ENCODE data around the gene ARHGEF39. TPM values are rescaled to one million over a fixed set of nuclear protein-coding genes. Genes with fewer than 3 reads are reported as not detected.

The ARHGEF39 gene
- total RNA-seq, 2 experiments from 2014 or later, result 17.2 to 17.3 TPM

DNA sequence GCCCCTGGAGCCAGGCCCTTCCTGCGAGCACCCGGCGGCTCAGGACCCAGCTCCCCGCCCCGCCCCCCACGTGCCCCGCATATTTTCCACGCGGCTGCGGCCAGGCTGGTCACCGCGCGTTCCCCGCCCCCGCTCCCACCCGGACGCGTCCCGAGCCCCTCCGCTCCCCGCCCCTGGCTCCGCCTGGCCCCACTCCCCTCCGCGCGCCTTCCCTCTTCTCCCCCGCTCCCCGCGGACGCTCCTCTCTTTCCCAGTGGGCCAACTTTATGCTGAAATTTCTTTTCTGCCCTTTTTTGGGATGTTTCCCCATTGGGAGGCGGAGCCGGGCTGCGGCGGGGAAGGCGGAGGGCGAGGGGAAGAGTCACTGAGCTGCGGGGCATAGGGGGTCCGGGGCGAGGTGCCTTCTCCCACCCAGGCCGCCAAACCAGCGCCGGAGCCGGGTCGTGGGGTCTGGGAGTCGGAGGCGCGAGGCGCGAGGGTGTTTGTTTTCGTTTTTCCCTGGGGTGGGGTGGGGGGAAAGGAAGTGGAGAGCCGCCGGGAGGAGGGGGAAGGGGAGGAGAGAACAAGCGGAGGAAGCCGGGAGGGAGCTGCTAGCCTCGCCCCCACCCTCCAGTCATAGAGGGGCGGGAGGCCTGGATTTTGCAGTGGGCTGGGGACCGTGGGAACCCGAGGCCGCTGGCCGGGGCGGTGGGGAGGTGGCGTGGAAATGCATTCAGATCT, 25.8 kb upstream of the ARHGEF39 start:
- Mint-ChIP-seq H3K27me3 (ENCODE audit: low read depth) (no peaks in the 10 kb centered on the region), H3K9me3 (ENCODE audit: insufficient read depth) (no peaks in the 10 kb centered on the region), H3K27ac (peak overlapping the region; percentile 67), H3K4me3 (peak overlapping the region; percentile 77), H3K4me1 (ENCODE audit: low read depth) (peaks cover 34% of the 10 kb centered on the region), H3K36me3 (ENCODE audit: low read depth) (peaks cover 3% of the 10 kb centered on the region)
- ATAC-seq, result peak; percentile 63
- CTCF ChIA-PET, result interaction anchor here (0.8 to 4.1 kb wide), 7 partner anchors 10 to 91 kb away, joined by 3 to 11 read pairs (median 6); no protein-coding TSS in a partner anchor
- DNase-seq, result peak; percentile 39
- POLR2A ChIA-PET, result interaction anchor here (0.9 to 1.4 kb wide), 5 partner anchors 26 to 41 kb away, joined by 3 to 4 read pairs (median 3); partner anchors contain the start of genes ARHGEF39 and SIT1

DNA sequence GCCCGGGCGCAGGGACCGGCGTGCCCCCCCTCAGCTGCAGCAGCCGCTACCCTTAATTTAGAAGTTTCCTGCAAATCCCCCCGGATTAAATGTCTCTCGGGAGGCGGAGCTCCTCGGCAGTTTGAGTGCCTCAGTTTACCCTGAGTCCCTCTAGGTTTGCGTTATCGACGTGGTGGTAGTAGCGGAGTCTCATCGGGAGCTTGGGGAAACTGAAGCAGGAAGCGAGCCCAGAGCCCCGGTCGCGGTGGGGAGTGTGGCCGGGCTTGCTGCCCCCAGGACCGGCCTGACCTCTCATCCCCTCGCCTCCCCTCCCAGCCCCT, 25.3 kb upstream of the ARHGEF39 start:
- Mint-ChIP-seq H3K9me3 (ENCODE audit: insufficient read depth) (no peaks in the 10 kb centered on the region), H3K4me1 (ENCODE audit: low read depth) (peaks cover 34% of the 10 kb centered on the region), H3K36me3 (ENCODE audit: low read depth) (no peaks in the 10 kb centered on the region), H3K27me3 (ENCODE audit: low read depth) (no peaks in the 10 kb centered on the region), H3K27ac (peak overlapping the region; percentile 61), H3K4me3 (peak overlapping the region; percentile 77)
- ATAC-seq, result no peak
- POLR2A ChIA-PET, result interaction anchor here (0.9 to 1.4 kb wide), 3 partner anchors 25 to 41 kb away, joined by 3 read pairs; partner anchors contain the start of genes ARHGEF39 and SIT1
- DNase-seq, result no peak
- CTCF ChIA-PET, result interaction anchor here (1.1 to 4.1 kb wide), 5 partner anchors 11 to 79 kb away, joined by 3 to 11 read pairs (median 6); no protein-coding TSS in a partner anchor

DNA sequence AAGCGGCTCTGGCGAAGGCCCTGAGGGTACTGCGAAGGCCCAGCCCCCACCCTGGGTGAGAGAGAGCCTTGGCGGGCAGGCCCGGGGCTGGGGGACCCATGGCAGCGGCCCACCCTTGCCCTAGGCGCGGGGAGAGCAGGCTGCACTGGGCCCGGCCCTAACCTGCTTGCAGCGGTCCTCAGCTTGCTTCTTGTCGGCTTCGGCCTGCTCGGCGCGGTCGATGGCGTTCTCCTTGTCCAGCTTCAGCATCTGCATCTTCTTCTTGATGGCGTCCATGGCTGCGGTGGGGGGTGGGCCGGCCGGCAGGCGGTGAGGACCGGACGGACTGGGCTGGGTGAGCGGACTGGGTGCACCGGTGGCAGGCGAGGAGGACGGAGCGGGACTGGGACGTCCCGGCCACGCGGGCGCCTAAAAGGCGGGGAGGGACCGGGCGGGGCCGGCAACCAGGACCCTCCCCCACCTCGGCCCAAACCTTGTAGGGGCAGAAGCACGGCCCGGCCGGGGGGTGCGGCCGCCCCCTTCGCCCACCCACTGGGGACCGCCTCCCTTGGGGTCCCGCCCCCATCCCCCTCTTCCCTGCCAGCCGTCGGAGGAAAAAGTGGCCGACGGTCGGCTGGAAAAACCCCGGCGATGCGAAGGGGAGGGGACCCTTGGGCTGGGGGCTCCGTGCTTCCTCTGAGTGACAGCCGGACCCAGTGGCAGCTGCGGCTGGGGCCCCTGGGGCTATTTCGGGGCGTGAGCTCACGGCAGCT, 24.7 kb upstream of the ARHGEF39 start, which contains the start of gene TPM2:
TSS of gene TPM2 (minus strand) at position 384 of the 752 bp plus-strand sequence. CDS start at position 276, 108 bp downstream.
- Mint-ChIP-seq H3K36me3 (ENCODE audit: low read depth) (no peaks in the 10 kb centered on the region), H3K9me3 (ENCODE audit: insufficient read depth) (no peaks in the 10 kb centered on the region), H3K27ac (peak within 1 kb of the TSS; percentile 67), H3K4me3 (peak within 1 kb of the TSS; percentile 77), H3K4me1 (ENCODE audit: low read depth) (peaks cover 34% of the 10 kb centered on the region), H3K27me3 (ENCODE audit: low read depth) (no peaks in the 10 kb centered on the region)
- DNase-seq (no peak), ATAC-seq (no peak)
- ChIA-PET POLR2A (interaction anchor here (0.9 to 1.4 kb wide), 2 partner anchors 25 to 39 kb away, joined by 3 read pairs; partner anchors contain the start of genes ARHGEF39 and SIT1), CTCF (interaction anchor here (1.9 to 4.1 kb wide), 4 partner anchors 29 to 78 kb away, joined by 4 to 11 read pairs (median 8); no protein-coding TSS in a partner anchor)

DNA sequence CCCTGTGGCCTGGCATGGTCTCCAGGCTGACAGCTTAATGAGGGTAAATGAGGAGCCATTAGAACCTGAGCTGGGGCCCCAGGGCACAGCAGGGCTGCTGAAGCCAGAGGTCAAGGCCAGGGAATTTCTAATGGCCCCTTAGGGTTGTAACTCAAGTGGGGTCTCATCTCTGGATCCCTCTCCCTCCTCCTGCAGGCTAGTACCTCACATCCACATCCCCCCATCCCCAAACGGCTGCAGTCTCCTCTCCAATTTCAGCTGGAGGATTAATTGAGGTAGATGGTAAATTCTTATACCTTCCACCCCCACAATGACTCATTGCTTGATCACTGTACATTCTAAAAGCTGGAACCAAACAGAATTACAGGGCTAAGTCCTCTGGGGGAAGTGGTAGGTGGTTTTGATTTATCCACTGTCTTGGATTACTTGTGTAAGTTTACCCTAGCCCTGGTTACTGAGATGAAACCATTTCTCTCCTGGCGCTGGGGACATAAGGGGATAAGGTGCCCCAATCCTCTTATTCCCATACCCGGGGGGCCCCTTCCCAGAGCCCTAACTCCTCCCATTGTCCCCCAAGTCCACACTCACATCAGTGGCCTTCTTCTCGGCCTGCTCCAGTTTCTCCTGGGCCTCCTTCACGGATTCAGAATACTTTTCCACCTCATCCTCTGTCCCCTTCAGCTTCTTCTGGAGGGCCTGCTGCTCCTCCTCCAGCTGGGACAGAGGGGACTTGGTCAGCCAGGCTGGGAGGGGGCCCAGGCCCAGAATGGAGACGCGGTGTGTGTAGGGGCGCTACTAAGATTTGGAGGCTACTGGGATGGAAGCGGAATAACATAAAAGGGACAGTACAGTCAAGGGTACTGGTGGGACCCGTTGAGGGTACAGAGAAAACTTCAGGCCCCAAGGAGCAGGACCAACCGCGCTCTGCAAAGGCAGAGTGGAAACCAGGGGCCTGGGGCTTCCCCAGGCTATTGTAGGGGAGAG, 23.9 kb upstream of the ARHGEF39 start:
- no peak for ATAC-seq
- Mint-ChIP-seq H3K27me3 (ENCODE audit: low read depth) (no peaks in the 10 kb centered on the region), H3K4me3 (peak overlapping the region; percentile 39), H3K27ac (peak overlapping the region; percentile 55), H3K36me3 (ENCODE audit: low read depth) (no peaks in the 10 kb centered on the region), H3K4me1 (ENCODE audit: low read depth) (peaks cover 34% of the 10 kb centered on the region), H3K9me3 (ENCODE audit: insufficient read depth) (no peaks in the 10 kb centered on the region)
- POLR2A ChIA-PET, result interaction anchor here (0.7 kb wide), 1 partner anchor 31 kb away, joined by 3 read pairs; the partner anchor contains the start of genes CCDC107 and RMRP
- CTCF ChIA-PET, result interaction anchor here (0.8 to 4.1 kb wide), 12 partner anchors 8 to 84 kb away, joined by 3 to 22 read pairs (median 4); partner anchors contain the start of genes CCDC107 and RMRP
- DNase-seq, result no peak

DNA sequence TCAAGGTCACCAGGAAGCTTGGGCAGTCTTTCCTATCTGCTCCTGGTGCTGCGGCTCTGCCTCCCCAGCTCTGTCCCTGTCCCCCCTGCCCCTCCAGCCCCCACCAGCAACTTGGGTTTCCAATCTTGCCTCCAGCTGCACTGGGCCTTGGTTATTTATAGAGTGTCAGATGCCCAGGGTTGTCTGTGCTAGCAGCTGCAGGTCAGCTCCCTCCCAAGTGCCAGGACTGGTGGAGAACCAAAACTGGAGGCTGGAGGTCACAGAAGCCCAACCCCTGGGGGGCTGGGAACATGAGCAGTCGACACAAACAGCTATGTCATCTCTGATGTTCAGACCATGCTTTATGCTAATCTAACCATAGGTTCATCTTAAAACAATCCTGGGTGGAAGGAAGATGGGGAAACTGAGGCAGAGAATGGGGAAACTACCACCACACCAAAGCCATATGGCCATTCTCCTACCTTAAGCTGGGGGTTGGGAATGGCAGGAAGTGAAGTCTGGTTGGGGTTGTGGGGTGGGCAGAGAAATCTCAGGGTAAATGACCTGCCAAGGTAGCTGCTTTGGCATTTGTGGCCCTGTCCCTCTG, 23.1 kb upstream of the ARHGEF39 start:
- DNase-seq (no peak), ATAC-seq (no peak)
- no peaks in the 10 kb centered on the region for H3K9me3 Mint-ChIP-seq (ENCODE audit: insufficient read depth)
- H3K36me3 Mint-ChIP-seq (ENCODE audit: low read depth), result no peaks in the 10 kb centered on the region
- peaks cover 34% of the 10 kb centered on the region for H3K4me1 Mint-ChIP-seq (ENCODE audit: low read depth)
- POLR2A ChIA-PET, result interaction anchor here (0.7 kb wide), 1 partner anchor 30 kb away, joined by 3 read pairs; the partner anchor contains the start of genes CCDC107 and RMRP
- H3K4me3 Mint-ChIP-seq, result no peak overlapping the region
- CTCF ChIA-PET, result interaction anchor here (0.8 to 4.1 kb wide), 13 partner anchors 9 to 84 kb away, joined by 3 to 22 read pairs (median 3); partner anchors contain the start of genes CCDC107 and RMRP
- H3K27me3 Mint-ChIP-seq (ENCODE audit: low read depth), result no peaks in the 10 kb centered on the region
- H3K27ac Mint-ChIP-seq, result no peak overlapping the region

DNA sequence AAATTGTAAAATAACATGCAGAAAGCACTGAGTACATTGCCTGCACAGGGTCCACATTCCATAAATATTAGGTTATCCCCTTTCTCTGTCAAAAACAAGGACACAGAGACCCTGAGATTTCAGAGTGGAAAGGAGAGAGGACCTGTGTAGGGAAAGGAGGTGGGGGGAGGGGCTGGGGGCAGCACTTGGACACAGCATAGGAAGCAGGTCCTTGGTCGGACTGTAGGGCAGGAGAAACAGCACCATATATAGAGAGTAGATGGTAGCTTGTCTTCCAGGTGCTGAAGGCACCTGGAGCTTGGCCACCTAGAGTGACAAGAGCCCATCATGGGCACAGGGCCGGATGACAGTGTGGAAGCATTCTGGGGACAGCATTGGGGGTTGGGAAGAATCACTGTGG, 22.3 kb upstream of the ARHGEF39 start:
- POLR2A ChIA-PET, result no interaction called here
- Mint-ChIP-seq H3K27ac (no peak overlapping the region), H3K4me3 (no peak overlapping the region)

DNA sequence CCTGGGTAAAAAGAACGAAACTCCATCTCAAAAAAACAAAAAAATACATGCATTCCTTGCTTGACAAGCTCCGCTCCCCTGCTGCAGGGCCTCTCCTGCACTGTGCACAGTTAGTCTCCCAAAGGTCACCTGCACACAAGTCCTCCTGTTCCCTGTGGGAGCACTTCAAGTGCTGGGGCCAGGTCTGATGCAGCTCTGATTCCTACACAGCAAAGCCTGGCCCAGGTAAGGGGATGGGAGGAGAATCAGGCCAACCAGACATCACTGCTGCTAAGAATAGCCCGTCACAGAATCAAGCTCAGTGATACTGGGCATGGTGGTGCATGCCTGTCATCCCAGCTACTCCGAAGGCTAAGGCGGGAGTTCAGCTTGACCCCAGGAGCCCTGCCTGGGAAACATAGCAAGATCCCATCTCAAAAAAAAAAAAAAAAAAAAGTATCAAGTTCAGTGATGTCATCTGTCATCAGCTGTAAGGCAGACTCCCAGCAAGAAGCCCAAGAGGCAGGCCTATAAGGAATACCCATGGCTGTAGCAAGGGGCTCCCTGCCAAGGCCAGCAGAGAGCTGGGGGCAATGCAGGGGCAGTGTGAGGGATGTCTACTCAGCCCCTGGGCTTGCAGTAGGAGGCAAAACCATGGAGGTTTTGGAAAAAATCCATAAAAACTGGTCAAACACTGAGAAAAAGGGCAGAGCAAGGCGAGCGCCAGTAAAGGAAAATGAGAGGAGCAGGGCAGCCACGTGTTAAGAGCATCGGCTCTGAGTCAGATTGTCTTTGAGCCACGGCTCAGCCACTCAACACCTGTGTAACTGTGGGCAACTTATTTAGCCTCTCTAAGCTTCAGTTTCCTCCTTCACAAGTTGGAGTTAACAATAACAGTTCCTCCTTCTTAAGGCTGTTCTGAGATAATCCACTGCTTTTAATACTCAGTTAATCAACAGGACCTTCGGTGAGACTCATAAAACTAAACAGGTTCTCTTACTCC, 21.5 kb upstream of the ARHGEF39 start:
- POLR2A ChIA-PET, result no interaction called here
- Mint-ChIP-seq H3K9me3 (ENCODE audit: insufficient read depth) (no peaks in the 10 kb centered on the region), H3K27me3 (ENCODE audit: low read depth) (no peaks in the 10 kb centered on the region), H3K4me1 (ENCODE audit: low read depth) (peaks cover 29% of the 10 kb centered on the region), H3K27ac (no peak overlapping the region), H3K36me3 (ENCODE audit: low read depth) (no peaks in the 10 kb centered on the region), H3K4me3 (no peak overlapping the region)
- DNase-seq (no peak), ATAC-seq (no peak)
- CTCF ChIA-PET, result interaction anchor here (0.7 to 2.2 kb wide), 6 partner anchors 9 to 83 kb away, joined by 3 to 22 read pairs (median 4); no protein-coding TSS in a partner anchor

More for the DNA sequence above, 22.3 kb upstream of the ARHGEF39 start:
- DNase-seq, result no peak
- peaks cover 34% of the 10 kb centered on the region for H3K4me1 Mint-ChIP-seq (ENCODE audit: low read depth)
- no peaks in the 10 kb centered on the region for H3K36me3 Mint-ChIP-seq (ENCODE audit: low read depth)
- no peak for ATAC-seq
- CTCF ChIA-PET, result interaction anchor here (0.8 to 4.1 kb wide), 5 partner anchors 10 to 76 kb away, joined by 3 to 22 read pairs (median 9); no protein-coding TSS in a partner anchor
- H3K27me3 Mint-ChIP-seq (ENCODE audit: low read depth), result no peaks in the 10 kb centered on the region
- H3K9me3 Mint-ChIP-seq (ENCODE audit: insufficient read depth), result no peaks in the 10 kb centered on the region

DNA sequence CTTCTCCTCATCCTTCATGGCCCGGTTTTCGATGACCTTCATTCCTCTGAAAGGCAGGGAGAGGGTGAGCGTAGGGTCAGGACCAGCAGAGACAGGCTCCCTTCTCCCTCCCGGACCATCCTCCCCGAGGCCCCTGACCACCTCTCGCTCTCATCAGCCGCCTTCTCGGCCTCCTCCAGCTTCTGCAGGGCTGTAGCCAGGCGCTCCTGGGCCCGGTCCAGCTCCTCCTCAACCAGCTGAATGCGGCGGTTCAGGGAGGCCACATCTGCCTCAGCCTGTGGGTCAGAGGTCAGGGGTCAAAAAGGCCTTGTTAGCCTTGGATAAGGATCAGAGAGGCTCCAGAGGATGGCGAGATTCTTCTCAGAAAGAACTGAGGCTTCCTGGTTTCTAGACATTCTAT, 20.5 kb upstream of the ARHGEF39 start:
- H3K9me3 Mint-ChIP-seq (ENCODE audit: insufficient read depth), result no peaks in the 10 kb centered on the region
- ChIA-PET CTCF (interaction anchor here (1.1 to 3.3 kb wide), 4 partner anchors 10 to 82 kb away, joined by 3 to 20 read pairs (median 8); no protein-coding TSS in a partner anchor), POLR2A (interaction anchor here (0.9 kb wide), 1 partner anchor 11 kb away, joined by 3 read pairs; no protein-coding TSS in a partner anchor)
- H3K4me3 Mint-ChIP-seq, result no peak overlapping the region
- H3K4me1 Mint-ChIP-seq (ENCODE audit: low read depth), result peaks cover 20% of the 10 kb centered on the region
- ATAC-seq (no peak), DNase-seq (no peak)
- H3K27ac Mint-ChIP-seq, result no peak overlapping the region
- no peaks in the 10 kb centered on the region for H3K27me3 Mint-ChIP-seq (ENCODE audit: low read depth)
- no peaks in the 10 kb centered on the region for H3K36me3 Mint-ChIP-seq (ENCODE audit: low read depth)

DNA sequence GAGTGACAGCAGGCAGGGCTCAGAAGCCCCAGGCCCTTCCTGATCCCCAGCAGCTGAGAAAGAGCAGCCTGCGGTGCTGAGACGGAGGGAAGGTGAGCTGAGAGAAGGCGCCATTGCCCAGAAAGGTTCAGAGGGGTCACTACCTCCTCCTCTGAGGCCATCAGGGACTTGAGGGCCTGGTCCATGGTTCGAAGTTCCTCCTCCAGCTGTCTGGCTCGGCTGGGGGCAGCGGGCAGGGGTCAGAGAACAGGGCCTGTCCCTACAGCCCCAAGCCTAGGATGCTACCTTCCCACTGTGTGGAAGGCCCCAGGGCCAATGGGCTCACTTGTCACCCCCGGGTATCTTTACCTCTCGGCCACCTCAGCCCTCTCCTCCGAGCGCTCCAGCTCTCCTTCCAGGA, 19.9 kb upstream of the ARHGEF39 start:
- DNase-seq (no peak), ATAC-seq (no peak)
- Mint-ChIP-seq H3K4me3 (no peak overlapping the region), H3K36me3 (ENCODE audit: low read depth) (no peaks in the 10 kb centered on the region), H3K9me3 (ENCODE audit: insufficient read depth) (no peaks in the 10 kb centered on the region), H3K27ac (no peak overlapping the region), H3K27me3 (ENCODE audit: low read depth) (no peaks in the 10 kb centered on the region), H3K4me1 (ENCODE audit: low read depth) (peaks cover 19% of the 10 kb centered on the region)
- ChIA-PET CTCF (interaction anchor here (1.2 to 3.3 kb wide), 2 partner anchors 11 to 74 kb away, joined by 3 to 20 read pairs; no protein-coding TSS in a partner anchor), POLR2A (interaction anchor here (0.9 kb wide), 1 partner anchor 11 kb away, joined by 3 read pairs; no protein-coding TSS in a partner anchor)
